ENCODE results near the gene PDCD2L. TPM values are rescaled to one million over a fixed set of nuclear protein-coding genes. Genes with fewer than 3 reads are reported as not detected.

Gene PDCD2L
- total RNA-seq, 1 experiment from 2014 or later: 43.3 TPM

DNA sequence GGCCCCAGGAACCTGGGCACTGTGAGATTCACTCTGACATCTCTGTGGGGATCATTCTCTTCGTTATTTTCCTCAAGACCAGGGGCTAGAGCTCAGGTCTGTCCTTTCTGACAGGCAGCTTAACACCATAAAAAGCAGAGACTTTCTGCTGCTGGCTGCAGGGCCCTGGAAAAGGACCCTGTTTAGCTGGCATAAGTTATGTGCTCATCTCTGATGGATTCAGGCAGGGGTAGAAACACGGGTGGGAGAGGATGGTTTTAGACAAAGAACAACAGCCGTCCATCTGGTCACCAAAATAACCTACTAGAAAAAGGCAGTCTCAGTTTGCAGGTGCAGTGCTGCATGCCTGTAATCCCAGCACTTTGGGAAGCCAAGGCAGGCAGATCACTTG lies 41.5 kb upstream of the PDCD2L start:
- no peak overlapping the region for H2BK120ac ChIP-seq (ENCODE audit: low read depth, low read length, poor library complexity, severe bottlenecking)
- H3K9ac ChIP-seq (ENCODE audit: extremely low read depth, insufficient read length, low read length): no peak overlapping the region

More for the DNA sequence above, 41.5 kb upstream of the PDCD2L start:
- no peak overlapping the region for H3K4ac ChIP-seq (ENCODE audit: low read depth, low read length)
- Mint-ChIP-seq H3K4me1 (peaks cover 43 to 50% of the 10 kb centered on the region in 2 experiments), H3K4me3 (peak overlapping the region in 1 of 2 experiments; percentile 65; a peak in 2 of 5 replicates), H3K36me3 (ENCODE audit: insufficient read depth in 1 of 3, low read depth in 3 of 3) (peaks cover 16 to 18% (median 17%) of the 10 kb centered on the region in 3 experiments), H3K27me3 (ENCODE audit: low read depth) (peaks cover 1% of the 10 kb centered on the region), H3K9me3 (no peaks in the 10 kb centered on the region; a peak in 1 of 5 replicates), H3K27ac (peak overlapping the region in 2 of 3 experiments; percentile 3 to 94; a peak in 2 of 7 replicates)
- H3T11ph ChIP-seq (ENCODE audit: low read length): no peak overlapping the region
- no peaks in the 10 kb centered on the region for H3K27me3 ChIP-seq (ENCODE audit: insufficient read depth, low read length)
- no peak overlapping the region for H3K27ac ChIP-seq (ENCODE audit: insufficient read length, low read depth, low read length)
- H3K79me1 ChIP-seq (ENCODE audit: insufficient read depth, low read depth, low read length, poor library complexity, severe bottlenecking): peaks cover 11% of the 10 kb centered on the region
- no peak for TF ChIP-seq CTCF (conservative IDR thresholded peaks at IDR 0.05)
- H4K20me1 ChIP-seq (ENCODE audit: control insufficient read depth, insufficient read depth, insufficient read length): peaks cover 3% of the 10 kb centered on the region
- no peak overlapping the region for H2BK12ac ChIP-seq (ENCODE audit: insufficient read length, low read depth, low read length)
- no peak overlapping the region for H4K5ac ChIP-seq (ENCODE audit: insufficient read length, low read depth, low read length)
- no peak overlapping the region for H3K23ac ChIP-seq (ENCODE audit: insufficient read length, low read depth, low read length)
- no peak overlapping the region for H2AK5ac ChIP-seq (ENCODE audit: insufficient read length, low read length)
- peaks cover 7% of the 10 kb centered on the region; the same call in 1 of the 2 replicates for H3K79me2 ChIP-seq (ENCODE audit: insufficient read depth, low read length)
- H3K23me2 ChIP-seq (ENCODE audit: insufficient read length, low read depth, low read length, poor library complexity, severe bottlenecking): peaks cover 7% of the 10 kb centered on the region
- H2BK15ac ChIP-seq (ENCODE audit: low read depth, low read length): no peak overlapping the region
- no peak for DNase-seq
- no peaks in the 10 kb centered on the region for H3K9me3 ChIP-seq (ENCODE audit: control insufficient read depth, low read depth, low read length)
- H2BK20ac ChIP-seq (ENCODE audit: low read depth, low read length, poor library complexity, severe bottlenecking): no peak overlapping the region
- H4K8ac ChIP-seq (replicated peaks; ENCODE audit: insufficient read length, low read depth, low read length): no peak overlapping the region
- no peak overlapping the region for H3K18ac ChIP-seq (ENCODE audit: insufficient read length, low read depth, low read length)
- no CpG with 5 or more reads among the region's 3 CpGs for WGBS (ENCODE audit: extremely low coverage, insufficient read length, low lambda C conversion rate)
- no peak overlapping the region for H3K4me2 ChIP-seq (ENCODE audit: insufficient read depth, insufficient read length, low read length)
- no peak overlapping the region for H3K14ac ChIP-seq (ENCODE audit: insufficient read depth, low read length)
- H2AFZ ChIP-seq (ENCODE audit: low read length): no peak overlapping the region
- H3K56ac ChIP-seq (ENCODE audit: insufficient read length, low read depth, low read length): no peak overlapping the region
- H2BK5ac ChIP-seq (ENCODE audit: insufficient read length, low read length): no peak overlapping the region
- no peak overlapping the region for H4K91ac ChIP-seq (ENCODE audit: insufficient read length, low read depth, low read length)
- peaks cover 2% of the 10 kb centered on the region; the same call in 1 of the 2 replicates for H3K4me1 ChIP-seq (ENCODE audit: insufficient read depth, low read length)
